DMS114 treated with DMSO at 0.1 percent for 48 hours (cell line): ENCODE results near the gene NKAIN2.

Experiments used
- DNase-seq: peaks from one replicate; lab custom pipeline; 2025; ENCODE audit not compliant: unreplicated experiment; lab: John Stamatoyannopoulos, UW

The NKAIN2 gene

DNA sequence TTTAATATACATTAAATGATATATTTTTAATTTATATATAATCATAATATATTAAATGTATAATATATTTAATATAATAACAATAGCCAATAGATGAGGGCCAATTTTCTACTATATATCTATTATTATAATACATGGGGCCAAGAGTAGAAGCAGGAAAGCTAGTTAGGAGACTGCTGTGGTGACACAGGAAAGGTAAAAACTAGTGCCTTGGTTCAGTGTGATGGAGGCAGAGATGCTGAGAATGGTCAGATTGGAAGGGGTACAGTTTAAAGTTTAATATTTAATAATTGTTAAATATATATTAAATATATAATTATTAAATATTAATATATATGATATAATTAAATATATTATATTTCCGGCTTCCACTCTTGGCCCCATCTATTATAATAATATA is 1055.7 kb downstream of the NKAIN2 start:
- DNase-seq = no peak

DNA sequence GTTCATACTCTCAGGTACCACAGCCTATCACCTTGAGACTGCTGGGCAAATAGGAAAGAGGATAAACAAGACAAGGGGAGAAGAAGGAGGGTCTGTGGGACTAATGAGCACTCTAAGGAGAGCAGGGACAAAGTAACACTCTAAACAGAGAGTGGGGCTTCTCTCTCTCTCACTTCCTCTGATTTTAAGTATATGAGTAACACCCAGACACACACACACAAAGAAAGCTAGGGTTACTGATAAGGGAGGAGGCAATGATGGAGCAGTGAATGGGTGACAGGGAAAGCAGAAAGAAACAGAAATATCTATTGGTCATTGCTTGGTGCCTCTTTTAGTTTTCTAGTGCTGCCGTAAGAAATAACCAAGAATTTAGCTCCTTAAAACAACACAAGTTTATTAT is 1062.4 kb downstream of the NKAIN2 start:
- no peak for DNase-seq

DNA sequence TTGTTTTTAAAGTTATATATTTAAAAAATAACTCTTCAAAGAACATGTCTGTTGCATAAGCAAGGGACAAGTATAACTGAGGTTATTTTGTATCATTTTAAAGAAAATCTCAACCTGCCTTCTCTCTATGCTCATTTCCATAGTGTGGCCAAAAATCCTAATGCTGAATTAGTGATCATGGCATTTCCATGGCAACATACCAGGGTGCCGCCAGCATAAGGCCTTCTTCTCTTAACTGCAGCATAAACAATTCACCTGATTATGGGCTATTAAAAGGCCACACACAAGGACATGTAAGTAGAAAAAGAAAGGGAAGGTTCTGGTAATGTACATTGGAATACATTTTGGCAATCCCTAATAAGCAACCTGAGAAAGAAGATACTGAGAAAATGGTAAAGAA is 1063.5 kb downstream of the NKAIN2 start:
- DNase-seq = no peak

DNA sequence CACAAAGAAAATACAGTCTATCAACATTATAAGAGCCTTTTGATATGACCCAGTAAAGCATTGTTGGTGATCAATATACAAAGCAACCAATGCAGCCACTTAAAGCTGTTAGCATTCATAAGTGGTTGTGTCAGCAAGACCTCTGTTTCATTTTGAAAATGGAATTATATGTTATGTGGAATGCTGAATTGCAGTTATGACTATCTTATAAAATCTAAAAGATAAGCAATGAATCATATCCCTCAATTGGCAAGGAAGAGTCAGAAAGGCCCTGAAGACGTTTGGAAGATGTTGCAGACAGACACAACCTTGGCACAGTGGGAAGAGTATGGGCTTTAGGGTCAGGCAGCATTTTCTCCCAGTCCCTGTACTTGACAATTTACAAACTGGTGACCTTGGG is 1064.8 kb downstream of the NKAIN2 start:
- no peak for DNase-seq

DNA sequence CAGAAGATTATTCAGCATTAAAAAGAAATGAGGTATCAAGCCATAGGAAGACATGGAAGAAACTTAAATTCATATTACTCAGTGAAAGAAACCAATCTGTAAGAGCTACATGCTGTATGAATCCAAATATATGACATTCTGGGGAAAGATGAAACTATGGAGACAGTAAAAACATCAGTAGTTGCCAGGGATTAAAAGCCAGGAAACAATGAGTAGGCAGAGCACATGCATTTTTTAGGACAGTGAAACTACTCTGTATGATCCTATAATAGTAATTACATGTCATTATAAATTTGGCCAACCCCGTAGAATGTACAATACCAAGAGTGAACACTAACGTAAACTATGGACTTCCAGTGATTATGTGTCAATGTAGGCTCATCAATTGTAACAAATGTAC is 1065.8 kb downstream of the NKAIN2 start:
- DNase-seq = no peak

DNA sequence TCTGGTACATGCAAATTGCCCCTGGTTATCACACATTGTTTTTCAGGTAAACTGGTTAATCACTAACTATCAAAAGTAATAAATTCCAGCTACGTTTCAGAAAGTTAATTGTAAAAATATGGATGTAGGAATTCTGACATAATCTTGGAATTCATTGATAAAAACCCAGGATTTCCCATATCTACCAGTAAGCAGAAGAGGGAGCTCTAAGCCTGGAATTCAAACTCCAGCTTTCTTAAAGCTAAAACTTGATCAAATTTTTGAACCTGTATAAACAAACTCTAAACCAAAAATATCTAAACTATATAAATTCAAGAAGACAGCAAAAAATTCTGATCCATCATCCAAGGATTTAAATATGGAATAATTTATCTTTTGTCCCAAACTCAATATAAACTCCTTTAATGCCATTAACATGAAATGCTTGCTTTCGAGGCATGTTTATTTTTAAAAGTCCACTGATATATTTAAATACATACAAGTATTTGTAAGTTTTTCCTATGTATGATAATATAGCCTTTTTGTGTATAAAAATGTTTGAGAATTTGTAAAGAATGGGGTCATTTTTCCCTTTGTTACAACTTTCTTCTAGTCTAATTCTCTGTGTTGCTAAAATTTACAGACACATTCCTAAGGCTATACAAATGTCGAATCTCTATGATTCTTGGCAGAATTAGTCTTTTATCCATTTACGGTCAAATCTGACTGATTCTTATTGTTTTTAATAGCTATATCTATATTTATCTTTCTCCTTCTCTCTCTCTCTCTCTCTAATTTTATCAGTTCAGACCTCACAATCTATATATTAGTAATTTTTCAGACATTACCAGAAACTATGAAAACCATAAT is 1067.2 kb downstream of the NKAIN2 start:
- peak; percentile 46 for DNase-seq

DNA sequence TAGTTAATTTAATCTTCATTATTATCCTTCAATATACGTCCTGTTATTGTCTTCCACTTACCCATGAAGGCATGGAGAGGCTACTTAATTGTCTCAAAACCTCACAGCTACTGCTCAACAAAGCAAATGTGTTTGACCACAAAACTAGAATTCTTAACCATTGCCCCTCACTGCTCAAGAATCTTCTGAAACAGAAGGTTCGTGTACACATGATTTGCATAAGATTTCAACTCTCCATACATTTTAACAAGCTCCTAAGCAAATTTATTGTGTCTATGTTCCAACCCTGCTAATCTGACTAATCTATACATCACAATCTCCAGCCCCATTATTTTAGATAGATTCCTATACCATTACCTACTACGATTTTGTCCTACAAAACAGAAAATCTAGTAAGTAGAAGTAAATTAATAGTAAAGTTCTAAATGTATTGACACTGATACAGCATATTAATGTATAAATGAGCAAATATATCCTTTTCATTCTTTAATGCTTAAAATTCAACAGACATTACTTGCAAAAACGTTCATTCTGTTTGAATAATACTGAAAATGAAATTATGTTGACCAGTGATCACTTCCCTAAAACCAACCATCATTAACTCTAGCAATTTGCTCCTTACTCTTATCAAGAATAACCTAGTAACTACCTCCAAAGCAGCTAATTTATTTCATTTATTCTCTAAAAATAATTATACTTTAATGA is 1068.8 kb downstream of the NKAIN2 start:
- DNase-seq = no peak

DNA sequence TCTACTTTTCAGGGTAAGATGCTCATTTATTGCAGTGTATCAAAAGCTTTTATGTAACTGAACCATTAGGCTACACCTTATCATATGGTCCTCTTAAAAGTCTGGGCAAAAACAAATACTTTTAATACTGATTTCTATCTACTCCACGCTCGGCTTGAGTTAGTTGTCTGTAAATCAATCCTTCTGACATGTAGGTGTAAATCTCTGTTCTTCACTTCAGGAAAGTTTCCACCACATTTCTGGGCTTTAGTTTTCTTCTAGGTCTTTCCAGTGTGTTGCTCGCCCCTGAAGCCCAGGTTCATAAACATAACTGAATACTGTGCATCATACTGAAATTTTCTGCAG is 1069.4 kb downstream of the NKAIN2 start:
- no peak for DNase-seq
